Esophagus squamous epithelium (tissue), 5 donors: ENCODE results near the gene NDRG3. TPM values are rescaled to one million over a fixed set of nuclear protein-coding genes. Genes with fewer than 3 reads are reported as not detected.
A peak's percentile ranks its signal among the peaks of the same experiment; 100 is the strongest.

Experiments used
- DNase-seq: peaks from one replicate; lab custom pipeline; 2025; lab: John Stamatoyannopoulos, UW
- H3K27ac ChIP-seq, 4 donors: fragments of 200-600 bp; sonication (generic); one replicate each; pipeline ENCODE4 v1.5.1; 2016 to 2019; ENCODE audit warnings: mild to moderate bottlenecking in 1 of 4
- H3K27me3 ChIP-seq, 4 donors: fragments of 200-600 bp; sonication (generic); 1 replicate in 3 of 4; 2 replicates in 1 of 4; pipeline versions ENCODE4 v1.5.1 to v1.6.0; 2017 to 2021; ENCODE audit warnings: antibody characterized with exemption in 1 of 4
- H3K36me3 ChIP-seq, 3 donors: fragments of 200-600 bp; sonication (generic); one replicate each; pipeline ENCODE4 v1.5.1; 2016 to 2019
- H3K4me1 ChIP-seq, 3 donors: fragments of 200-600 bp; sonication (generic); one replicate each; pipeline ENCODE4 v1.5.1; 2017 to 2019
- H3K4me3 ChIP-seq, 4 donors: fragments of 200-600 bp; sonication (generic); 1 replicate in 3 of 4; 2 replicates in 1 of 4; pipeline ENCODE4 v1.5.1; 2016 to 2019; ENCODE audit warnings: mild to moderate bottlenecking in 2 of 4, moderate library complexity in 1 of 4
- H3K9me3 ChIP-seq, 3 donors: fragments of 200-600 bp; sonication (generic); one replicate each; pipeline ENCODE4 v1.5.1; 2016 to 2019
- POLR2A ChIP-seq, 4 donors: fragments of 450-650 bp; IDR thresholded peaks; one replicate each; pipeline ENCODE4 v1.6.1; 2017; ENCODE audit warnings: antibody characterized with exemption in 4 of 4, mild to moderate bottlenecking in 4 of 4, moderate library complexity in 3 of 4
- WGBS, 2 donors: methylation state at CpG; one replicate each; pipeline ENCODE4 v1.1.5; 2018; 5-methylcytosine and 5-hydroxymethylcytosine counted together
- intact Hi-C: fragments of 100-400 bp; cut with DNase I; formaldehyde crosslinking; loops from one replicate; pipeline ENCODE4 v1.15.0; 2022
- total RNA-seq, 4 donors: library from RNA; depleted of rRNA; stranded (reverse); fragments of >200 nt; gene quantifications; one replicate each; pipeline ENCODE4 v1.1.0, GENCODE V29; 2016
- TF ChIP-seq, protein P1 (sequence below), 6 experiments: fragments of 450-650 bp in 4 of 6; fragments of 200-600 bp in 2 of 6; sonication (generic) in 2 of 6; IDR thresholded peaks; one replicate each; pipeline ENCODE4 v1.5.1; 2016 to 2019; ENCODE audit warnings: antibody characterized with exemption in 6 of 6, mild to moderate bottlenecking in 4 of 6, moderate library complexity in 4 of 6
- donor health status: DM: yes; HTN: yes; CAD: no.

NDRG3 gene
- total RNA-seq, 4 donors from 2014 or later = 13.9 to 23.5 (median 18.1) TPM

DNA sequence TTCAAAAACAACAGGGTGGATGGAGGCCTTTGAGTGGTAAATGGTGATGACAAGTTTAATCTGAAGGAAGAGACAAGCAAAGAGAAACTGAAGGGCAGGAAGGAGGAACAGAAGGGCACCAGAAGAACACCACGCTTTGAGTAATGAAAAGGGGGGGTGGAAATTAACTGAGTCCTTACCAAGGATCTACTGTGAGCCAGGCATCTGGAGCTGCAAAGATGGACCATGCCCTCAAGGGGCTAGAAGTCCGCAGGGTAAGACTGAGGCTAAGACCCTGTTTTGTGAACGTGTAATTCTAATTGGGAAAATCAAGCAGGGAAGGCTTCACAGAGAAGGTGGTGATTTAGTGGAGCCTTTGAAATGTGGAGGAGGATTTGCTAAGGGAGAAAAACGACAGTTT lies 1.6 kb downstream of the NDRG3 start:
- no peak for DNase-seq
- Histone ChIP-seq H3K27ac (peak overlapping the region in 3 of 4 donors; percentile 21 to 82 (median 73)), H3K9me3 (no peaks in the 10 kb centered on the region), H3K4me1 (peaks cover 14 to 27% (median 15%) of the 10 kb centered on the region in 3 donors), H3K27me3 (no peaks in the 10 kb centered on the region), H3K36me3 (no peaks in the 10 kb centered on the region), H3K4me3 (peak overlapping the region in 2 of 4 donors; percentile 84 to 99)
- intact Hi-C loops = no loop called here
- WGBS, 2 donors = 59 to 70% methylated on average over 4 of the region's 4 CpGs
- TF ChIP-seq, protein P1, sequence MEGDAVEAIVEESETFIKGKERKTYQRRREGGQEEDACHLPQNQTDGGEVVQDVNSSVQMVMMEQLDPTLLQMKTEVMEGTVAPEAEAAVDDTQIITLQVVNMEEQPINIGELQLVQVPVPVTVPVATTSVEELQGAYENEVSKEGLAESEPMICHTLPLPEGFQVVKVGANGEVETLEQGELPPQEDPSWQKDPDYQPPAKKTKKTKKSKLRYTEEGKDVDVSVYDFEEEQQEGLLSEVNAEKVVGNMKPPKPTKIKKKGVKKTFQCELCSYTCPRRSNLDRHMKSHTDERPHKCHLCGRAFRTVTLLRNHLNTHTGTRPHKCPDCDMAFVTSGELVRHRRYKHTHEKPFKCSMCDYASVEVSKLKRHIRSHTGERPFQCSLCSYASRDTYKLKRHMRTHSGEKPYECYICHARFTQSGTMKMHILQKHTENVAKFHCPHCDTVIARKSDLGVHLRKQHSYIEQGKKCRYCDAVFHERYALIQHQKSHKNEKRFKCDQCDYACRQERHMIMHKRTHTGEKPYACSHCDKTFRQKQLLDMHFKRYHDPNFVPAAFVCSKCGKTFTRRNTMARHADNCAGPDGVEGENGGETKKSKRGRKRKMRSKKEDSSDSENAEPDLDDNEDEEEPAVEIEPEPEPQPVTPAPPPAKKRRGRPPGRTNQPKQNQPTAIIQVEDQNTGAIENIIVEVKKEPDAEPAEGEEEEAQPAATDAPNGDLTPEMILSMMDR (IDR thresholded peaks at IDR 0.05) = no peak
- TF ChIP-seq POLR2A (IDR thresholded peaks at IDR 0.05) = no peak

DNA sequence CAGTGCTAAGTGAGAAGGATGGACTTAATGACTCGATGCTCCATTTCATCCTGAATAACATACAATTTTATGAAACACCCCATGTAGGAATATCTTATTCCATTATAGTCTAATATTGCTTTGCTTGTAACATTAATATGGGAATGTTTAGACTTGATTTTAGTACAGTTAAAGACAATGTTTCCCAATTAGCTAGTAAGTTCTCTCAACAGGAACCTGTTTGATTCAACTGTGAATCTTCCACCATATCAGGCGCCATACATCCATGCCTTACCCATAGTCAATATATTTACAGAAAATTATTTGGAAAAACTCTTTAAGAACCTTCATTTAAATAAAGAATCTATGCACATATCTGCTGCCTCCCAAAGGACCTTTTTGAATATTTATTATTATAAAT lies 3.3 kb downstream of the NDRG3 start:
- TF ChIP-seq, protein P1 (IDR thresholded peaks at IDR 0.05) = no peak
- no peak for TF ChIP-seq POLR2A (IDR thresholded peaks at IDR 0.05)
- Histone ChIP-seq H3K4me1 (peaks cover 14 to 27% (median 15%) of the 10 kb centered on the region in 3 donors), H3K27ac (no peak overlapping the region), H3K27me3 (no peaks in the 10 kb centered on the region), H3K36me3 (no peaks in the 10 kb centered on the region), H3K4me3 (no peak overlapping the region), H3K9me3 (no peaks in the 10 kb centered on the region)
- intact Hi-C loops = no loop called here
- no peak for DNase-seq
- 88 to 90% methylated on average over 2 of the region's 2 CpGs for WGBS, 2 donors

DNA sequence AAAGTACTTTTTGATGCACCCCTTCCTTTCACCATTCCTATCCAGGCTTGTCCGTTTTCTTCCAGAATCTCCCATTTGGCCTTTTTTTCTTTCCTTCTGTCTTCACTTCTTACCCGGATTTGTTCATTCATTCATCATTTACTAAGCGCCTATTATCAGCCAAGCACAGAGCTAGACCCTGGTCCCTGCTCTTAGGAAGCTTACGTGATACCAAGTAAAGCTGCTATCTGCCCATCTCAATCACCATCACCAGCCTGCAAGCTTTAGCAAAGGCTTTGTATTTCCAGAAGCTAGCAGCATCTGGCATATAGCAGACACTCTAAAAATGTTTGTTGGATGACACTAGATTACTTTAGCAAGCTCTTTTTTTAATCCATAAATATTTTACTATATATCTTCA lies 4.8 kb downstream of the NDRG3 start:
- Histone ChIP-seq H3K27ac (no peak overlapping the region), H3K36me3 (no peaks in the 10 kb centered on the region), H3K27me3 (no peaks in the 10 kb centered on the region), H3K4me3 (no peak overlapping the region), H3K9me3 (no peaks in the 10 kb centered on the region), H3K4me1 (peaks cover 14 to 31% (median 17%) of the 10 kb centered on the region in 3 donors)
- WGBS, 2 donors = 71 to 74% methylated on average over 4 of the region's 4 CpGs
- TF ChIP-seq POLR2A (IDR thresholded peaks at IDR 0.05) = no peak
- TF ChIP-seq, protein P1 (IDR thresholded peaks at IDR 0.05) = no peak
- intact Hi-C loops = no loop called here
- DNase-seq = no peak

DNA sequence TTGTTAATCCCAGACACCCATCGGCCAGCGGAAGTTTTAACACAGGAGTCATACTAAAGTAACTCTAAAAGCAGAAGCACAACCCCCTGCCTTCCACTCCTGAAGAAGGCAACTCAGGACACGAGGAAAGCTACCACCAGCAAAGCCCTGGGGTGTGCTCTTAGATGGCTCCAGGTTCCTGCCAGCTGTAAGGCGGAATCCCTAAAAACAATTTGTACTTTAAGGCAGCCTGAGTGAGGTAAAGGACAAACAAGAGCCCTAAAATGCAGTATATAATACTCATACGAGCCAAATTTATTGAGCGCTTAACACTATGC lies 8.7 kb downstream of the NDRG3 start:
- TF ChIP-seq, protein P1 (IDR thresholded peaks at IDR 0.05) = no peak
- no peak for TF ChIP-seq POLR2A (IDR thresholded peaks at IDR 0.05)
- DNase-seq = no peak
- intact Hi-C loops = no loop called here
- H3K27ac ChIP-seq = no peak overlapping the region
- H3K9me3 ChIP-seq = no peaks in the 10 kb centered on the region
- H3K4me3 ChIP-seq = no peak overlapping the region
- H3K36me3 ChIP-seq = no peaks in the 10 kb centered on the region
- 88% methylated on average over 6 of the region's 6 CpGs for WGBS, 2 donors
- no peaks in the 10 kb centered on the region for H3K27me3 ChIP-seq
- H3K4me1 ChIP-seq = peaks cover 4 to 48% (median 17%) of the 10 kb centered on the region in 3 donors

DNA sequence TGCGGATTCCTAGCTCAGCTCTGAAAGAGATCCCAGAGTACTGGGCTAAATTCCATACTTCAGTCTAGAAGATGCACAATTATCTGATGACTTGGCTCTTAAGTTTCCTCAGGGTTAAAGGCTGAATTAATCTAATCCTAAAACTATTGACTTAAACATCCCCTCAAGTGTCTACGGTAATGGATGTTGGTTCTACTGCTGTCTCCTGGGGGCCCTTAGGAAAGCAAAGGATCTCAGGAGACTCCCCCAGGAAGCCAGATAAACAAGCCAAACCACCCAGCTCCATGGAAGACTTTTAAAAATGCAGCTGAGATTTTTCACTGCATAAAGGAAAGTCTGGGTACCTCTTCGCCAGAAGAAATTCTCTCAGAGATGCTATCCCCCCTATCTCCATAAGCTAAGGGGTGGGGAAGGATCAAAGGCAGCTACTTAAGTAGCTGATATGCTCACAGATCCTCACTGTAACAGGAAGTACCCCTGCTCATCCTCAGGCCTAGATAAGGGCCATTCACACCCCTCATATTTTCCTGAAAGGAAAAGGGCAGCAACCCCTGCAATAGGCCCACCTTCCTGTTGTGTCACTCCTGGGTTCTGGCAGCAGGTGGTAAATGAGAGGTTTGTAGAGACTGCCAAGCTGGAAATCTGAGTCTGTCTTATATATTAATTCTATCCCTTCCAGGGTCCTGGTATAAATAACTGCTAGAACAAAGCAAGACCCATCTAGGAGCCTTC lies 9.3 kb downstream of the NDRG3 start:
- H3K36me3 ChIP-seq = no peaks in the 10 kb centered on the region
- peaks cover 4 to 49% (median 17%) of the 10 kb centered on the region in 3 donors for H3K4me1 ChIP-seq
- TF ChIP-seq POLR2A (IDR thresholded peaks at IDR 0.05) = no peak
- TF ChIP-seq, protein P1 (IDR thresholded peaks at IDR 0.05) = no peak
- no peak overlapping the region for H3K4me3 ChIP-seq
- H3K27me3 ChIP-seq = no peaks in the 10 kb centered on the region
- intact Hi-C loops = no loop called here
- WGBS, 2 donors = 78 to 85% methylated on average over 2 to 3 of the region's 3 CpGs
- DNase-seq = no peak
- H3K9me3 ChIP-seq = no peaks in the 10 kb centered on the region
- no peak overlapping the region for H3K27ac ChIP-seq
